HG02840 (cell line): ENCODE measurements around the gene SCN5A.

ENCODE experiments used
- ATAC-seq: cut with Tn5 transposase; IDR thresholded peaks from one replicate; pipeline ENCODE4 v1.9.1; 2021; ENCODE audit warnings: mild to moderate bottlenecking, moderate library complexity, moderate number of reproducible peaks; ENCODE audit not compliant: unreplicated experiment, low FRiP score

Gene SCN5A

DNA sequence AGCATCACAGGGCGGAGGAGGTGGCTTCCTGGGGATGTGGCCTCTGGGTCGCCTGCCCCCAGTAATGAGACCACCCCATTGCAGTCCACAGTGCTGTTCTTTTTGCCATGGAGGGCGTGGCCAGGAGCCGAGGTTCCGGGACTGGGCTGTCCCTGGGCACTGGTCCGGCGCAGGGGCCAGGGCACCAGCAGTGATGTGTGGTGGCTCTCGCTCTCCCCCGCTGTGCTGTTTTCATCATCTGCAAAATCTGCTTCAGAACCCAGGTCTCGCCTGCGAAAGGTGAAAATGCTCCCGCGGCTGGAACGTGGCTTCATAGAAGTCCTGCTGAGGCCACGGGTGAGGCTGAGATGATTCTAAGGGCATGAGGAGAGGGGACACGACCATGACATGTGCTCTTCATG is 45.8 kb downstream of the SCN5A start:
- no peak for ATAC-seq

DNA sequence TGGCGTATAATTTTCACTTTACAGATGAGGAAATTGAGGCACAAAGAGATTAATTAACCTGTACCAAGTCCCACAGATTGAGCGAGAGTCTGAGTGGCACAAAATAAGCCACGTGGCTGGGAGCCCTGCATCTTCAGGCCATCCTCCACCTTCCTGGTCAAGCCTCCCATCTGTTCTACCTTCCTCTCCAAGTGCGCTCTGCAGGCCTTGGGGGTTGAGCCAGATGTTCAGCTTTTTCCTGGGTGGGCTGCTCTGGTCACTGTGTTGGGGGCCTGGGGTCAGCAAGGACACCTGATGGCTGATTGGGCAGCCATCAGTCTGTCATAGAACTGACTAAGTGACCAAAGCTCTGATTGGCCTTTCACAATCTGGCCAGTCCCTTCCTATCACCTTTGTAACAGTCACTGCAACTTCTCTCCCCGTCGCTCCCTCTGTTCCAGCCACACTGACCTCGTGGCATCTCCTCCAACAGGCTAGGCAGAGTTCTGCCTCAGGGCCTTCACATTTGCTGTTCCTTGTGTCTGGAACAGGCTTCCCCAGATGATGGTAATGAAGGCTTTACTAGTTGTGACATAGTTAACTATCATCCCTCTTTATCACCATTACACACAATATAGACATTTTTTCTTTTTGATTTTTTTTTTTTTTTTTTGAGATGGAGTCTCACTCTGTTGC is 46.8 kb downstream of the SCN5A start:
- ATAC-seq = no peak

DNA sequence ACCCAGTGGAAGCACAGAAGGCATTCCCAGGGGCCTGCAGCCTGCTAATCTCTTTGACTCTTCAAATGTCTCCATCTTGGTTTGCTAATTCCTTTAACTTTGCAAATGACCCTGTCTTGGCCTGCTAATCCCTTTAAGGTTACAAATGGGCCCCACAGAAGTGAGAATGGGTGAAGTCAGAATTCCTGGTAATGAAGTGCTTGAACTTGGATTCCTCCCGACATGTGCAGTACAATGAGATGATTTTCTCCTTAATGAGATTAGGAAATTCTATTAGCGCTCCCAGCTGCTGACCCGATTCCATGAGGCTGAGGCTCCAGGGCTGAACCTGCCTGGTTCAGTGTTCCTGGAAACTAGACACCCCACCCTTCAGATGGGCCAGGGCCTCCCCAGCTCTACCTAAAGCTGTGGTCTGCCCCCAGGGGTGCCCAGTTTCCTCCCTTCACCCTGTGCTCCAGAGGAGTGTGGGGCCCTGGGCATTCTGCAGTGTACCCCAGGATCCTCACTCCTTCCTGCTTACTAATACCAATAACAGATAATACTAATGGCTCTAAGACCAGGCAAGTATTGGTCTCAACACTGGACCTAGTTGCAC is 47.4 kb downstream of the SCN5A start:
- ATAC-seq = no peak

DNA sequence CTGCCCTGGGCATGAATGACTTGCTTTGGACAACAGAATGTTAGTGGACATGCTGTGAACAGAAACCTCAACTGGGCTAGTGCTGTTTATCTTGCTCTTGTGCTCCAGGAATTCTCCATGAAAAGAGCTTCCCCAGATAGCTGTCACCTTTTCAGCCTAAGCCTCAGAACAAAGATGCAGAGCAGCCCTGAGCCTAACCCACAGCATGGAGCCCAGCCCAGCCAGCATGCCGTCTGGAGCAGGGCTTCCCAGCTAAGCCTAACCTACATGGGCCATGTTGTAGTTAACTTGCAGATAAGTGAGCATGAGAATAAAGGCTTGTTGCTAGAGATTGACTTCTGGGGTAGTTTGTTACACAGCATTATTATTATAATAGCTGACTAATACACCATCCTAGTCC is 48.9 kb downstream of the SCN5A start:
- no peak for ATAC-seq

DNA sequence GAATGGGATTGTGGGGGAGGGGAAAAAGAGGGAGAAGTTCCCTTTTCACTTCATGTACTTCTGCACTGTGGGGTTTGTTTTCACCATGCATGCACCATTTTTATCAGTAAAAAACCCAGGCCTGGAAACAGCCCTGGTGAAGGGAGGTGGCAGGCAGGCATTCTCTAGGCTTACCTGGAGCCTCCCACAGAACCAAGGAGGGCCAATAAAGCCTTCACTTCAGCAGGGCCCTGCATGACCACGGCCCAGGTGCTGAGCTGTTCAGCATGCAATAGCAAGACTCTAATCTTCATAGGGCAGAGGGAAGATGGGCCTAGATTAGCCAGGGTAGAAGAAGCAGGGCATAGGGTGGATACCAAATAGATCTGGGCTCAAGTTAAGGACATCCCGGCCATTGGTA is 49.6 kb downstream of the SCN5A start:
- no peak for ATAC-seq

DNA sequence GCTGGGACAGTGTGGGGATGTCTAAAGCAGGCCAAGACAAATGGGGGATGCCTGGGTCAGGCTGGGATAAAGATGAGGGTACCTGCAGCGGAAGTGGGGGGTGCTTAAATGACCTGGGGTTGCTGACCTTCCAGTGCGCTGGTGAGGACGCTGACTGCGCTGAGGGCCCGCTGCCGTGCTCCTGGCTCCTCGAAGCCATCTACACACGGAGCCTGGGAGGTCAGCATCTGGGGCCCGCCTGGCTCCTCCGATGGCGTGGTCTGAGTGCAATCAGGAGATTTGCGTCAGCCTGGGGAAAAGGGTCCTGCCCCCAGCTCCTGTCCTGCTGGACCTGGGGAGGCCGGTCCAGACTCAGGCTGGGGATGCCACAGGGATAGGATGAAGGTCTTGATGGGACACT is 50.7 kb downstream of the SCN5A start:
- no peak for ATAC-seq

DNA sequence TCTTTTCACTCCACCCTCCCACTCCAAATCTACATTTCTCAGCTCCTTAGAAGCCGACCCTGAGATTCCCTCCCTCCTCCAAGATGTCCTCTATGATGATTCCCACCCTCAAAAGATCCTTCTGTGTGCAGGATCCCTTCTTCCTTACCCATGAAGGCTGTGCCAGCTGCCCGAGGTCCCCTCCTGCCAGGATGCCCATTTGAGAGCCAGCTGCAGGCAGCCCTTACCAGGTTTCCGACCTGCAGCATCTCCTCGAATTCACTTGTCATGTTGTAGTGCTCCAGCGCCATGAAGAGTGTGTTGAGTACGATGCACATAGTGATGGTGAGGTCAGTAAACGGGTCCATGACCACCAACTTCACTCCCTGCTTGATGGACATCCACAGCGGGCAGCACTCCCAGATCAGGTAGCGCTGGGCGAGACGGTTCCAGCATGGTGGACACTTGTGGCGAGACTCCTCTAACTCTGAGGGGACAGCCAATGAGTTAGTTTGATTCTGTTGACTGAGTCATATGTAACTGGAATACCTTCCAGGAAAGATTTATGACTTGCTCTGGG is 51.9 kb downstream of the SCN5A start:
- no peak for ATAC-seq

DNA sequence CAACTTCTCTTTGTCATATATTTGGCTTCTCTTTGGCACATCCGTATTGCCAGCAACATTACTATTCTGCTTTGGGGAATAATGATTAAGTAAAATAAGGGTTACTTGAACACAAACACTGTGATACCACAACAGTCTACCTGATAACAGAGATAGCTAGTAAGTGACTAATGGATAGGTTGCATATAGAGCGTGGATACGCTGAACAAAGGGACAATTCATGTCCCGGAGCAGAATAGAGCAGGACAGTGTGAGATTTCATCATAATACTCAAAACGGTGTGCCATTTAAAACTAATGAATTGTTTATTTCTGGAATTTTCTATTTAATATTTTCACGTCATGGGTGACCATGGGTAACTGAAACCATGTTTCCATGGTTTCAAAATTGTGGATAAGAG is 54.1 kb downstream of the SCN5A start:
- no peak for ATAC-seq

DNA sequence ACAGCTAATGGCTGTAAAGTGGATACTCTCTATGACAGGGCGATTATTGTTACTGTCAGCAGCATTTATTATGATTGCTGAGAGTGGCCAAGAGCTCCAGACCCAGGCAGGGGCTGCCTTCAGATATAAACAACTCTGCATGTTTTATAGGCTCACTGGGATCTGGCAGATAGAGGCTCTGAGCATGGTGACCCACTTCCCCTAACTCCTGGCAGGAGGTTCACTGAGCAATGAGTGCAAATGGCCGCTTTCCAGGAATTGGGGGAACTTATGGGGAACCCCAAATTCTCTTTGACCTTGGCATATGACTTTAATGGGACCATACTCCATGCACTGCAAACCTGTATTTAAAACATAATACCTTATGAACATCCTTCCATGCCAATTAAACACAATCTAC is 59.0 kb downstream of the SCN5A start:
- no peak for ATAC-seq

DNA sequence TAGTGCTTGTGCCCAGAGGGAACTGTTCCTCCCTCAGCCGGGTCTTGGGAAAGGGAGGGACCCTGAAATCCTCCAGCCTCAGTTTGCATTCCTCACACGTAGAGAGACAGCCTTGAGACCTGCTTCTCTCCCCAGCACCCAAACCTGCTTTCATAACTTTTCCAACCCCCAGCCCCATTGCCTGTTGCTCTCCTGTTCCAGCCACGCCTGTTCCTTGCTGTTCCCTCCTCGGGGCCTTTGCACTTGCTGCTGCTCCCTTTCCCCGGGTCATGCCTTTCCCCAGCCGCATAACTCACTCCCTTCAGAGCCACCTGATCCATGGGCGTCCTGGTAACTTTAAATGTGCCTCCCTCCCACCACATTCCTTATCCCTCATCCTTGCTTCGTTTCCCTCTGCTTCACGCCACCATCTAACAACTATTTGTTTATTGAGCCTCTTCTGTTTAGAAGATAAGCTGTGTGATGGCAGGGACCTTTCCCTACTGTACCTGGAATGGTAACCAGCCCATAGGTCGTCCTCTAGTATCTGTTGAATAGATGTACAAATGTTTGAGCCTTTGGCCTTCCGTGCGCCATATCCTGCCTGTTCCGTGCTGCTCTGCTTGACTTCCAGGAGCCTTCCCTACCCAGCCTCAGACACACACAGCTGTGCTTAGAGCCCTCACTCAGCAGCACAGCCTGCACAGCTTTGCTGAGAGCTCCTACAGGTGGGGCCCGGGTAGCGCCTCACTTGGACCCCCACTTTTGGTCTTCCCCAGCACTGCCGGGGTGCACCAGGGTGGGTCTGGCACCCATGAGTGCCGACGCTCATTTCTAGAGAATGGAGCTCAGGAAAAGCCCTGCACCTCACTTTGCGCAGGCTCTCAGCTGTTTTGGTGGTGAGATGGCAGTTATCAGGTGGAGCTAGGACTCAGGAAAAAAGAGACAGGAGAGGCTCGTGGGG is 60.2 kb downstream of the SCN5A start:
- ATAC-seq = no peak

DNA sequence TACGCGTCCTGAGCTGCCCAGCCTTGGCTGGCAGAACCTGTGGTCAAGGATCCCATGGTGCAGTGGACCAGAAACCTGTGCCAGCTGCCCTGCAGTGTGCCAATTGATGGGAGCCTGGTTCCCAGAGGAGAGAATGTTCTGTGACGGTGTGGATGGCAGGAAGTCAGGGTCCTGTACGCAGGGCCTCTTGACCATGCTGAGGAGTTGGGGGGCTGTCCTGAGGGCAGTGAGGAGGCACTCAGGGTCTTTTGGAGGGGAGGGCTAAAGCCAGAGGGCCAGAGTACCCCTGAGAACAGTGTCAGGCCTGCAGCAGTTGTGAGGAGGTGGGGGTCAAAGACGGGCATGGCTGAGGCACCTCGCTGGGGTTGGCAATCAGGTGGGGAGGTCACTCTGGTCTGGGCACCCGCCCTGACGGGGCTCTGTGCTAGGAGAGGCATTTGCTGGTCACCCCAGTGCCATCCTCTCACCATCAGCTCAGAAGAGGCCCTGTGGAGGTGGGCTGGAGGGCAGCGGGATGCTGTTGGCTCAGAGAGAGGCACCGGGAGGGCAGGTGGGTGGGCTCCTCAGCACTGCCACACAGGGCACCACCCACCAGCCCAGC is 61.0 kb downstream of the SCN5A start:
- no peak for ATAC-seq

DNA sequence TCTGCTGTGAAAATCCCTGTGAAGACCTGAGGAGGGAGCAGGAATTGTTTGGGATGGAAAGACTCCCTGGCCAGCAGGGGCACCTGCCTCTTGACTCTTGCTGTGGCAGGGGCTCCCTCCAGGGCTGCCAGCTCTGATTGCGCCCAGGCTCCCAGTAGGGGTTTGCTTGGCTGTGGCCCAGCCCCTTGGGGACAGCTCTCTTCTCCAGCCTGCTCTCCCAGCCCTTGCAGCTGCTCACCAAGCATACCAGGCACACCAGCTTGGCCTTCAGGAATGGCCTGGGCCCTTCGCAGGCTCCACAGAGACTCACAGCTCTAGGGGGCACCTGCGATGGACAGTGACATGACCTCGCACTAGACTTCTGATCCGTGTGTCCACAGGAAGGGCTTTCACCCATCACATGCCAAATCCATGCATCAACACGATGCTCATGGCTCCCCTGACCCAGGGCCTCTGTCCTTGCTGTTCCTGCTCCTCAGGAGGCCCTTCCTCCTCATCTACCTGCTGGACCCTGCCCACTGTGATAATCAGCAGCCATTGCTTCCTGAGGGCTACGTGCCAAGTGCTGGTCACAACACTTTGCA is 61.8 kb downstream of the SCN5A start:
- ATAC-seq = no peak

DNA sequence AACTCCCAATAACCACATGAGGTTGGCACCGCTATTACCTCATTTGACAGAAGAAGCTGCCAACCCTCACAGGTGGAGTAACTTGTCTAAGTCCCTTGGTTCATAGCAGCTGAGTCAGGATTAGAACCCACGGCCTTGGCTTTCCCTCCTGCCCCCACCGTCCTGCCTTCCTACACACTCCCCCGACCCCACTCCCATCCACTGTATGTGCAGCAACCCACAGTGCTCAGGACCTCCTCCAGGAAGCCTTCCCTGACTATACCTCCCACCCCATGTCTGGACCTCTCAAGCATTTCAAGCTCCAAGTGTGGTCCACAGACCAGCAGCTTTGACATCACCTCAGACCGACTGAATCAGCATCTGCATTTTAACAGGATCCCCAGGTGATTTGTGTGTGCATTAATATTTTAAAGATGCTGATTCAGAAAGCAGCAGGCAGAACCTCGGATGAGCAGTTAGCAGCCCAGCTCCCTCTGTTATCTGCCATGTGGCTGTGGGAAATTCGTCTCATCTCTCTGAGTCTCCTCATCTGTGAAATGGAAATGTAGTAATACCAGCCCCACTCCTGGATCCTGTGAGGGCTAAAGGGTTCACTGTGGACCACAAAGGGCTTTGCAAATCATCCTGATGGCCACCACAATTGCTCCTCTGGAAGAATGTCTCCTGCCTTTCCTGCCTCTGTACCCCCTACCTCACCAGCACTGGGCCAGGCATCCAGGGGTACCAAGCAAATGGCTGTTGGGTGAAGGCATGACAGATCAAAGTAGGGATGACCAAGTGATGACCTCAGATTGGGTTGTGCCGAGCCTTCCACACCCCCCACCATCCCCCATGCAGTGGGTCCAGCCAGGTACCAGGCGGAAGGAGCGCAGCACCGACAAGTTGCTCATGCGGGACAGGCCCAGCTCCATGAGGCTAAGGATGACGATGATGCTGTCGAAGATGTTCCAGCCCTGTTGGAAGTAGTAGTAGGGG is 62.7 kb downstream of the SCN5A start:
- no peak for ATAC-seq

DNA sequence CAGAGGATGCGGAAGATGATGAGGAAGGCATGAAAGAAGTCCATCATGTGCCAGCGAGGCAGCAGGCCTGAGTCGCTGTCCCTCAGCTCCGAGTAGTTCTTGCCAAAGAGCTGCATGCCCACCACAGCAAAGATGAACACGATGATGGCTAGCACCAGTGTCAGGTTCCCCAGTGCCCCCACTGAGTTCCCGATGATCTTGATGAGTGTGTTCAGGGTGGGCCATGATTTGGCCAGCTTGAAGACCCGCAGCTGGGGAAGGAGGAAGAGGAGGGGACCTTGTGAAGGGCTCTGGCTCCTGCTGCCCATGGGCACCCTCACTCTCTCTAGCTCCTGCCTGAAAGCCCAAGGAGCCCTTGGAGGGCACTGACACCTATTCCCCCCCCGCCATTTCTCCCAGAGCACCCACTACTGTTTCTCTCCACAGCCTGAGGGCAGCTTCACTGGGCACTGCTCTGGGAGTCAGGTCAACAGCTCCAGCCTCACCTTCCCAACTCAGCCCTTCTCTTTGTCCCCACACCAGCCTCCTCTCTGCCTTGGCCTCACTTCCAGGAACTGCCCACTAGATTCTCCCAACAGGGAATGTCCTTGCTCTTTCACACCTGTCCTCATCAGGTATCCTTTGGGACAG is 63.6 kb downstream of the SCN5A start:
- no peak for ATAC-seq

DNA sequence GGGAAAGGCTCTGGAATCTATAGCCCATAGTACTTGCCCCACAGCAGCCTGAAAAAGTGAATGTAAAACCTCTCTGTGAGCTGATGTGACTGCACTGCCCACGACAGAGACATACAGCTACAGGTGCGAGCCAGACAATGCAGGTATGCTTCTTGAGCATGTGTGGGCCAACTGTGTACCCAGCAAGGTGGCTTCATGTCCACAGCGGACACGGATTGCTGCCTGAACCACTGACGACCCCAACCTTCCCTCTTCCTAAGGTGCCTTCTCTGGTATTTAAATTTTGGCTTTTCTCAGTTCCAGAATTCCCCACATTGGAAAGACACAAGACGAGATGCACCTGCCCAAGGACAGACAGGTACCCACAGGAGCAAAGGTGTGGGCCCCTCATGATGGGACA is 65.8 kb downstream of the SCN5A start:
- no peak for ATAC-seq

DNA sequence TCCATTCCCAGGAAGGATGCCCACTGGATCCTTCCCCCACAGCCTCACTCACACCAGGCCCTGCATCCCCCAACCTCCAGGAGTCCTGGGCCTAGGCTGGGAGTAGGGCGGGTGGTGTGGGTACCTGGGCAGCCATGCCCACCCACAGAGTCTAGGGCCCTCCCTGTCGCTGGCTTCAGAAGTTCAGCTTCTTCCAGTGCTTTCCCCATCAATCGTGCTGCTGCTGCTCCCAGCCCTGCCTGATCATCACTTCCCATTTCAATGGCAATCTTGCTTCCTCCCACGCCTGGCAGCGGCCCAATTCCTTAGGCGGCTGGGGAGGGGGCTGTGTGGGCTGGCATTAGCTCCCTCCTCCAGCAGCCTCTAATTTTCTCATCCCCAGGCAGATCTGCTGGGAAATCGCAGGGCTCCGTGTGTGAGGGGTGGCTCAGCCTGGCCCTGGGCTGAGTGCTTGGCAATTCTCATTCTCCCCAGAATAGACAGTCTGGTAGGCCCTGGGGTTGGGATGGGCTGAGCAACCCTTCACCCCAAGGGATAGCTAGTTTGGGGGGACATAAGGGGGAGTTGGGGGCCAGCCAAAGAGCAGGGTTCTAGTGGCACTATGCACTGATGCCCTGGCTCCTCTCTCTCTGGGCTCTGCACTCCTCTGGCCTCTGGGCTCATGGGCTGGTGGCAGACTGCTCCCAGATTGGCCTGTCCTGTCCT is 66.4 kb downstream of the SCN5A start:
- no peak for ATAC-seq

DNA sequence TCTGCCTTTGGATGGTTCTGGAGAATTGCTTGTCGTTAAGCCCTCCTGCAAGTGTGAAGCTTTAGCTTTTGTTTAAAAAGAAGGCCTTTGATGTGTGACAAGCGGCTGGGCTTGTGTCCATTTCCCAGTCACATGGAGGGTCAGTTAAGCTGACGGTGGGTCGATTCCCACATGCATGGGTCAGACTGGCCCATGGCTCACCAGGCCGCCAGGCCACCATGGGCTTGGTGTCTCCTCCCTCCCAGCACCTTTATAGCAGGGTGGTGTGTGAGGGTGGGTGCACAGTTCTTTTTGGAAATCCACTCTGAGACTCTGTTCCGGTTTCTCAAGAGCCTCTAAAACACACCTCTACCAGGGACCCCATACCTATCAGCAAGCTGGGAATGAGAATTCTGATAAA is 67.2 kb downstream of the SCN5A start:
- no peak for ATAC-seq

DNA sequence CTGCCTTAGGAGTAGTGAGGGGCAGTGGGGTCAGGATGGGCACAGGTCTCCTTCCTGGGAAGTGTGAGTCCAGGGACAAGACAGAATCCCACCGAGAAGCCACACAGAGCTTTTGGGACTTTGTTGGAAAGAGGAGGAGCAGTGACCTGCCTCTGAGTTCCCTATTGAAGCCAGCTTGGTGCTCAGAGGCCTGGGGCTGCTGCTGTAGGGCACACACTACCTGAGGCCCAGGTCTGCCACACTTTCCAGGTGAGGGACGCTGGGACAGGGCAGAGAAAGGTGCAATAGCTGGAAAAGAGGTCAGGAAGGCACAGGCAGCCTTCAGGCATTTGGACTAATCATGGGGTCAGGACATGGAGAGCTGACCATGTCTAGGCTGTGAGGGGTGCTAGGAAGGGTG is 67.7 kb downstream of the SCN5A start:
- no peak for ATAC-seq
